Stimulated activated memory B cell treated with anti-CD40 and anti-IgM and Interleukin-4, amounts not matched to agents 10 μg/mL and 1 μg/mL and 100 μg/mL, for 72 hours (primary cell): ENCODE measurements around the gene PCDH17.

Source experiments
- ATAC-seq: fragments of 150-1000 bp; cut with Tn5 transposase; 2 replicates; pipeline ENCODE4 v1.10.0; 2021
- H3K27ac Mint-ChIP-seq: one replicate; pipeline ENCODE4 v1.8.0; 2022; ENCODE audit warnings: mild to moderate bottlenecking, mixed read lengths
- H3K27me3 Mint-ChIP-seq: one replicate; pipeline ENCODE4 v1.8.0; 2022; ENCODE audit warnings: mixed read lengths
- H3K36me3 Mint-ChIP-seq: one replicate; pipeline ENCODE4 v1.8.0; 2022; ENCODE audit warnings: mixed read lengths
- H3K4me1 Mint-ChIP-seq: one replicate; pipeline ENCODE4 v1.8.0; 2022; ENCODE audit warnings: mixed read lengths
- H3K4me3 Mint-ChIP-seq: one replicate; pipeline ENCODE4 v1.8.0; 2022; ENCODE audit warnings: mild to moderate bottlenecking, moderate library complexity, mixed read lengths
- H3K9me3 Mint-ChIP-seq: one replicate; pipeline ENCODE4 v1.8.0; 2022; ENCODE audit warnings: mixed read lengths

Gene PCDH17

GRCh38 chr13:57740719-57741118 is 109.2 kb downstream of the PCDH17 start:
- no peak for ATAC-seq
- H3K36me3 Mint-ChIP-seq = no peaks in the 10 kb centered on the region
- H3K4me3 Mint-ChIP-seq = no peak overlapping the region
- H3K4me1 Mint-ChIP-seq = no peaks in the 10 kb centered on the region
- no peak overlapping the region for H3K27ac Mint-ChIP-seq
- H3K27me3 Mint-ChIP-seq = no peaks in the 10 kb centered on the region
- no peaks in the 10 kb centered on the region for H3K9me3 Mint-ChIP-seq

GRCh38 chr13:57748096-57748495 is 116.6 kb downstream of the PCDH17 start:
- no peak overlapping the region for H3K27ac Mint-ChIP-seq
- no peaks in the 10 kb centered on the region for H3K4me1 Mint-ChIP-seq
- H3K4me3 Mint-ChIP-seq = no peak overlapping the region
- ATAC-seq = no peak
- no peaks in the 10 kb centered on the region for H3K27me3 Mint-ChIP-seq
- no peaks in the 10 kb centered on the region for H3K36me3 Mint-ChIP-seq
- peaks cover 7% of the 10 kb centered on the region for H3K9me3 Mint-ChIP-seq

GRCh38 chr13:57760951-57761350 is 129.4 kb downstream of the PCDH17 start:
- Mint-ChIP-seq H3K27me3 (no peaks in the 10 kb centered on the region), H3K4me3 (no peak overlapping the region), H3K4me1 (no peaks in the 10 kb centered on the region), H3K9me3 (peaks cover 6% of the 10 kb centered on the region), H3K36me3 (no peaks in the 10 kb centered on the region), H3K27ac (no peak overlapping the region)
- no peak for ATAC-seq

- Mint-ChIP-seq H3K36me3 (no peaks in the 10 kb centered on the region), H3K4me1 (no peaks in the 10 kb centered on the region), H3K4me3 (no peak overlapping the region), H3K27ac (no peak overlapping the region), H3K27me3 (no peaks in the 10 kb centered on the region), H3K9me3 (peaks cover 5% of the 10 kb centered on the region)
- no peak for ATAC-seq
Measured at GRCh38 chr13:57763689-57764088, 132.1 kb downstream of the PCDH17 start.
